Neural progenitor cell (in vitro differentiated cells): ENCODE data around the gene CACNB4.

ENCODE experiments used
- EZH2 ChIP-seq: fragments of 200-600 bp; sonication (generic); IDR thresholded peaks from 2 replicates; pipeline ENCODE4 v1.6.1; 2017; ENCODE audit warnings: antibody characterized with exemption, mild to moderate bottlenecking, moderate library complexity
- TF ChIP-seq, protein P1 (sequence below): fragments of 200-600 bp; sonication (generic); IDR thresholded peaks from 2 replicates; pipeline ENCODE4 v1.5.1; 2017; ENCODE audit warnings: antibody characterized with exemption, mild to moderate bottlenecking

DNA sequence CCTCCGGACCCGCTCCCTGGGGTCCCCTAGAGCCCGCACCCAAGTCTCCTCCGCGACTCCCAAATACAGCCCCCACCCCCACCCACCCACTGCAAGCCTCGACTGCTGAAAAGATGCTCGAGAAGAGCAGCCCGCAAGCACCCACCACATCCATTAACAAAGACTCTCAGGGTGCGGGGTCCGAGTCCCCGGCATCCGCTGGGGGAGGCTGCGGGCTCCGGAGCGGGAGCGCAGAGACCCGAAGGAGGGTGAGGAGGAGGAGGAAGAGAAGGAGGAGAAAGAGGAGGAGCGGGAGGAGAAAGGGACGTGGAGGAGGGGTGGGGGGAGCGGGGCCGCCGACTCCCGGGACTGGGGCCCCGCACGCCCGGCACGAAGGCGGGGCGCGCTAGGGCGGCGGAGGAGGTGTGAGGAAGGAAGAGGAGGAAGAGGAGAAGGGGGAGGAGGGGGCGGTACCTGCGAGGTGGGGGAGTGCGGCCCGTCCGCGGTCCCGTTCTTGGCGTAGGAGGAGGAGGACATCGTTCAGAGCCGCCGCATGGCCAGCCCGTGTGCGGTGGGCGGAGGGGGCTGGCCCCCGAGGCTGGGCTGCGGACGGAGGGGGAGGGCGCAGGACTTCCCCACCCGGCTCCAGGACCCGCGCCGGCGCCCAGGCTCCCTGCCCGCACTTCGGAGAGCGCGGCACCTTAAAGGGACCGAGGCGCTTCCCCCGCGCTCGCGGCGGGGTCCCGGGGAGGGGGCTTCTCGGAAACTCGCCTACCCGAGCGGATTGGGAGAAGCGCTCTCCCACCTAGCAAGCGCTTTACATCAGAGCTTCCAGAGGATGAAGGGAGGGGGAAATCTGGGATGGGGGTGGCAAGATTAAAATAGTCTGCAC lies at the start of gene CACNB4:
- TF ChIP-seq, protein P1, sequence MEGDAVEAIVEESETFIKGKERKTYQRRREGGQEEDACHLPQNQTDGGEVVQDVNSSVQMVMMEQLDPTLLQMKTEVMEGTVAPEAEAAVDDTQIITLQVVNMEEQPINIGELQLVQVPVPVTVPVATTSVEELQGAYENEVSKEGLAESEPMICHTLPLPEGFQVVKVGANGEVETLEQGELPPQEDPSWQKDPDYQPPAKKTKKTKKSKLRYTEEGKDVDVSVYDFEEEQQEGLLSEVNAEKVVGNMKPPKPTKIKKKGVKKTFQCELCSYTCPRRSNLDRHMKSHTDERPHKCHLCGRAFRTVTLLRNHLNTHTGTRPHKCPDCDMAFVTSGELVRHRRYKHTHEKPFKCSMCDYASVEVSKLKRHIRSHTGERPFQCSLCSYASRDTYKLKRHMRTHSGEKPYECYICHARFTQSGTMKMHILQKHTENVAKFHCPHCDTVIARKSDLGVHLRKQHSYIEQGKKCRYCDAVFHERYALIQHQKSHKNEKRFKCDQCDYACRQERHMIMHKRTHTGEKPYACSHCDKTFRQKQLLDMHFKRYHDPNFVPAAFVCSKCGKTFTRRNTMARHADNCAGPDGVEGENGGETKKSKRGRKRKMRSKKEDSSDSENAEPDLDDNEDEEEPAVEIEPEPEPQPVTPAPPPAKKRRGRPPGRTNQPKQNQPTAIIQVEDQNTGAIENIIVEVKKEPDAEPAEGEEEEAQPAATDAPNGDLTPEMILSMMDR = no peak
- TF ChIP-seq EZH2 = peak; percentile 83
